ENCODE results near the gene MYOZ3.

DNA sequence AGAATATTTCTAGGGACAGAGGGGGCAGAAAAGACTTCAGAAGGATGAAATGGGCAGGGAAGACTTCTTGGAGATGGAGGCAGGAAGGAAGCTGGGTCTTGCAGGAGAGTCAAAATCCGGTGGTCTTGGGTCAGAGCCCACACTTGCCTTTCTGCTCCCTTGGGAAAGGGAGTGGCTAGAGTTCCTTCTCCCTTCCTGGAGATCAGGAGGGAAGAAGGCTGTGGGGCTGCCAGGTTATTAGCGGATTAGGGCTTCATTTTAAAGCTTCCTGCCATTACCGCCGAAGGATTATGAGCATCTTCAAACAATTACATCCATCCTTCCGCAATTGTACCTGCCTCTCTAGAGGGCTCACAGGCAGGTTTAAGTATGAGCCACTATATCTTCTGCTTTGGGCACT lies 39.8 kb upstream of the MYOZ3 start:
- TF ChIP-seq, protein P1, sequence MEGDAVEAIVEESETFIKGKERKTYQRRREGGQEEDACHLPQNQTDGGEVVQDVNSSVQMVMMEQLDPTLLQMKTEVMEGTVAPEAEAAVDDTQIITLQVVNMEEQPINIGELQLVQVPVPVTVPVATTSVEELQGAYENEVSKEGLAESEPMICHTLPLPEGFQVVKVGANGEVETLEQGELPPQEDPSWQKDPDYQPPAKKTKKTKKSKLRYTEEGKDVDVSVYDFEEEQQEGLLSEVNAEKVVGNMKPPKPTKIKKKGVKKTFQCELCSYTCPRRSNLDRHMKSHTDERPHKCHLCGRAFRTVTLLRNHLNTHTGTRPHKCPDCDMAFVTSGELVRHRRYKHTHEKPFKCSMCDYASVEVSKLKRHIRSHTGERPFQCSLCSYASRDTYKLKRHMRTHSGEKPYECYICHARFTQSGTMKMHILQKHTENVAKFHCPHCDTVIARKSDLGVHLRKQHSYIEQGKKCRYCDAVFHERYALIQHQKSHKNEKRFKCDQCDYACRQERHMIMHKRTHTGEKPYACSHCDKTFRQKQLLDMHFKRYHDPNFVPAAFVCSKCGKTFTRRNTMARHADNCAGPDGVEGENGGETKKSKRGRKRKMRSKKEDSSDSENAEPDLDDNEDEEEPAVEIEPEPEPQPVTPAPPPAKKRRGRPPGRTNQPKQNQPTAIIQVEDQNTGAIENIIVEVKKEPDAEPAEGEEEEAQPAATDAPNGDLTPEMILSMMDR (IDR thresholded peaks at IDR 0.05) = no peak
- no peak for TF ChIP-seq POLR2A (IDR thresholded peaks at IDR 0.05)
